ENCODE results near the gene UBE2H.

DNA sequence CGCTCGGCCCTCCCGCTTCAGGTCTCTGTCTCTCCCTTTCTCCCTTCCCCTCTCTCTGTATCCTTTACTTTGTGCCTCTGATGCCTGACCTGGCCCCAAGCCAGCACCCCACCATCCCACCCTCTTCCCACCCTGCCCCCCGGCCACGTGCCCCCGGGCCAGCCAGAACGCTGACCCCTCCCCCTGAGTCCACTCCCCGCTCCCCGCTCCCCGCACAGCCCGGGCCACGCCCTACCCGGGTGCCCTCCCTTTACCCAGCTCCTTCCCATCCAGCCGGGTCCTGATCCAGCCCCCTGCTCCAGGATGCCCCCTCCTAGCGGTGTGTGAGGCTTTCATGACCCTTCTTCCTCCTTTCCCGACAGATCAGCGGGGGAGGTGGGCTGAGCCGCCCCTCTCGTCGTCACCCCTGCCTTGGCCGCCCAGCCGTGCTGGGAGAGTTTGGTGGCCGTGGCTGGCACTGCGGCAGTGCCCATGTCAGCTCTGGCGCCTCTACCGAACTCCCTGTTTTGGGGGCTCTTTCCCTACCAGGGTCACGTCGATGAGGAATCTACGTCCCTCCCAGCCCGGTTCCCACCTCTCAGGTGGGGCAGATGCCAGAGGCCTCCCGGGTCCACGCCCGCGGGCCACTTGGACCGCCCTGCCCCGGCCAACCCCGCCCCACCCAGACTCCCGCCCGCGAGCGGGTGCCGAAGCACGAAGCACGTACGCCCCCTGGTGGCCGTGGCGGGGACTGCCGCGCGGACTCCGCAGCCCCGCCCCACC lies 127.4 kb downstream of the UBE2H start:
- TF ChIP-seq, protein P1, sequence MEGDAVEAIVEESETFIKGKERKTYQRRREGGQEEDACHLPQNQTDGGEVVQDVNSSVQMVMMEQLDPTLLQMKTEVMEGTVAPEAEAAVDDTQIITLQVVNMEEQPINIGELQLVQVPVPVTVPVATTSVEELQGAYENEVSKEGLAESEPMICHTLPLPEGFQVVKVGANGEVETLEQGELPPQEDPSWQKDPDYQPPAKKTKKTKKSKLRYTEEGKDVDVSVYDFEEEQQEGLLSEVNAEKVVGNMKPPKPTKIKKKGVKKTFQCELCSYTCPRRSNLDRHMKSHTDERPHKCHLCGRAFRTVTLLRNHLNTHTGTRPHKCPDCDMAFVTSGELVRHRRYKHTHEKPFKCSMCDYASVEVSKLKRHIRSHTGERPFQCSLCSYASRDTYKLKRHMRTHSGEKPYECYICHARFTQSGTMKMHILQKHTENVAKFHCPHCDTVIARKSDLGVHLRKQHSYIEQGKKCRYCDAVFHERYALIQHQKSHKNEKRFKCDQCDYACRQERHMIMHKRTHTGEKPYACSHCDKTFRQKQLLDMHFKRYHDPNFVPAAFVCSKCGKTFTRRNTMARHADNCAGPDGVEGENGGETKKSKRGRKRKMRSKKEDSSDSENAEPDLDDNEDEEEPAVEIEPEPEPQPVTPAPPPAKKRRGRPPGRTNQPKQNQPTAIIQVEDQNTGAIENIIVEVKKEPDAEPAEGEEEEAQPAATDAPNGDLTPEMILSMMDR (conservative IDR thresholded peaks at IDR 0.05; ENCODE audit: low read length), result peak; percentile 45
- TF ChIP-seq EZH2phosphoT487 (IDR thresholded peaks at IDR 0.05; ENCODE audit: borderline replicate concordance), result no peak

All from Loucy (cell line).